DND-41 (cell line): Measurements from ENCODE around the gene TEX44.

Source experiments
- EZH2 ChIP-seq: IDR thresholded peaks from 3 replicates; pipeline ENCODE4 v1.6.1; 2012; ENCODE audit warnings: borderline replicate concordance, low read depth, mild to moderate bottlenecking, moderate library complexity, low read length, inconsistent platforms; ENCODE audit not compliant: severe bottlenecking
- TF ChIP-seq, protein P1 (sequence below): IDR thresholded peaks from 2 replicates; pipeline ENCODE4 v1.5.1; 2012; ENCODE audit warnings: borderline replicate concordance, low read length, moderate library complexity, mild to moderate bottlenecking; ENCODE audit not compliant: poor library complexity, severe bottlenecking; ENCODE audit errors: extremely low read depth

DNA sequence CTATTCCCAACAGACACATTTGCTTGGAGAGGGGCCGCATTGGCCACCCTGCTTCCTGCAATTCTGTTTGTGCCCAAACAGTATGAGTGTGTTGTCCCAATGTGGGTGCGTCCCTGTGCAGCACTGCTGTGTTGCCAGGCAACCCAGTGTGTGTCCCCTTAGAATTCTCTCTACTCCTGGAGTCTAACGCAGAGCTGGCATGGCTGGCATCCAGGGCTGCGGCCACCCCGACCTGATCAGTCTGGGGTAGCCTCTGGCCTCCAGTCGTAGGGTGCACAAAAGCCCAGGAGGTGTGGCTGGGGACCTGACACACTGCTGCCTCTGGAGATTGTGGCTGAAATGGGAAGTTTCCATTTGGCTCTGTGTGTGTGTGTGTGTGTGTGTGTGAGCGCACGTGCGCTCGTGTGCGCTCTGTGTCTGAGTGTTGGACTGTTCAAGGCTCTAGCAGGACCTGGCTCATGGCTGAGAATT lies 48.0 kb downstream of the TEX44 start:
- TF ChIP-seq, protein P1, sequence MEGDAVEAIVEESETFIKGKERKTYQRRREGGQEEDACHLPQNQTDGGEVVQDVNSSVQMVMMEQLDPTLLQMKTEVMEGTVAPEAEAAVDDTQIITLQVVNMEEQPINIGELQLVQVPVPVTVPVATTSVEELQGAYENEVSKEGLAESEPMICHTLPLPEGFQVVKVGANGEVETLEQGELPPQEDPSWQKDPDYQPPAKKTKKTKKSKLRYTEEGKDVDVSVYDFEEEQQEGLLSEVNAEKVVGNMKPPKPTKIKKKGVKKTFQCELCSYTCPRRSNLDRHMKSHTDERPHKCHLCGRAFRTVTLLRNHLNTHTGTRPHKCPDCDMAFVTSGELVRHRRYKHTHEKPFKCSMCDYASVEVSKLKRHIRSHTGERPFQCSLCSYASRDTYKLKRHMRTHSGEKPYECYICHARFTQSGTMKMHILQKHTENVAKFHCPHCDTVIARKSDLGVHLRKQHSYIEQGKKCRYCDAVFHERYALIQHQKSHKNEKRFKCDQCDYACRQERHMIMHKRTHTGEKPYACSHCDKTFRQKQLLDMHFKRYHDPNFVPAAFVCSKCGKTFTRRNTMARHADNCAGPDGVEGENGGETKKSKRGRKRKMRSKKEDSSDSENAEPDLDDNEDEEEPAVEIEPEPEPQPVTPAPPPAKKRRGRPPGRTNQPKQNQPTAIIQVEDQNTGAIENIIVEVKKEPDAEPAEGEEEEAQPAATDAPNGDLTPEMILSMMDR = no peak
- TF ChIP-seq EZH2 = no peak
